Fibroblast of skin of left quadriceps (primary cell): ENCODE results near the gene PRKCQ.

ENCODE experiments used
- DNase-seq, 2 experiments: peaks; one replicate each; pipeline ENCODE4 v3.0.0-alpha.2; 2013; ENCODE audit warnings: low read depth in 2 of 2

The PRKCQ gene

DNA sequence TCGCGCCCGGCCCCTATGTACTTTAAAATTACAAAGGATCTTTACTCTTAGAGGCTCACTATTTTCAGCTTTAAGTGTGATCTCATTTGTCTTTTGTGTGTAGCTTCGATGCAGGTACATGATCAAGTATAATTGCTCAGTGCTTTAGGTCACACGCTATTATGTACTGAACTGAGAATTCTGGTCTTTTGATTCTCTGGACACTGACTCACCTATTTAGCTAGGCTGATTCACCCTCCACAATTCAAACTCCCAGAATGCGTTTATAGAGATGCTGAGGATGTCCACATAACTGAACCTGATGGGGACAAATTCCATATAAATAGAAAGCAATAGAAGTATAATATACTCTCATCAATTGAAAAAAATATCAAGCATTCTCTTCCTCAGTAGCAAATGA is 57.8 kb downstream of the PRKCQ start:
- no peak for DNase-seq

DNA sequence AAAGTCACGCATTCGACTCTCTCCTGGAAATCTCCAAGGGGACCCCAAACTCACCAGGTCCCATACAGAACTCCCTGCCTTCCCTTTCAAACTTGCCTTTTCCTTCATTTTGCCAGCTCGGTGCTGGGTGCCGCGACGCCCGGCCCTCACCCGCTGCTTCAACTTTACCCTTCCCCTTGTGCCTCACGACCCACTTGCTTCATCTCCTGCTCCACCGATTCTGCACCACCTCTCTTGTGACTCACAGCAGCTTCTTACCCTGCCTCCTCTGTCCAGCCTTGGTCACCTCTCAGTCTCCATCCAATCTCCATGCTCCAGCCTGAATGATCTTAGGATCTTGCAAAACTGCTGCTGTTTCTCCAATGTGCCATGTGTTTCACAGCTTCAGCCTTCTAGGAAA is 59.9 kb downstream of the PRKCQ start:
- no peak for DNase-seq

DNA sequence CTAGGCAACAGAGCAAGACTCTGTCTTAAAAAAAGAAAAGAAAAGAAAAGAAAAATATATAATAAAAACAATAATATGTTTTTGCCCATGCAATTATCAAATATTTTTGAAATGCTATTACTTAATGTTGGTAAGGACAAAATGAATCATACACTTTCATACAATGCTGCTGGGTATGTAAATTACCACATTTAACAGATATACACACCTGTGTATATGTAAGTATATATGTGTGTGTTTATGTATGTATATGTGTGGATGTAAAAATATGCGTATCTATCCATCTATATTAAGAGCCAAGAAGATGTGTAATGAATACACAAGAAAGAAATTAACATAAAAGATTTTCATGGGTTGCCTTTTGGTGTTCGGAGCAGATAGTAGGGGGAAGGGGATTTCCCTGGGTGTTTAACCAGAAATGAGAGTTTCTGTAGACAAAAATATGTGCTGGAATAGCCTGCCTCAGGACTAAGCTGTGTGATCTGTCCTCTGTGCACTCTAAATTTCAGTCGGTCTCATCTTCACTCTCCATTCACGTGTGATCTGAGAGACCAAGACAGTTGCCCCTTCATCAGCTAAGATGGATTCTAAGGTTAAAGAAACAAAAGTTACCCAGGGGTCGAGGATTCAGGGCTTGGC is 61.2 kb downstream of the PRKCQ start:
- no peak for DNase-seq

DNA sequence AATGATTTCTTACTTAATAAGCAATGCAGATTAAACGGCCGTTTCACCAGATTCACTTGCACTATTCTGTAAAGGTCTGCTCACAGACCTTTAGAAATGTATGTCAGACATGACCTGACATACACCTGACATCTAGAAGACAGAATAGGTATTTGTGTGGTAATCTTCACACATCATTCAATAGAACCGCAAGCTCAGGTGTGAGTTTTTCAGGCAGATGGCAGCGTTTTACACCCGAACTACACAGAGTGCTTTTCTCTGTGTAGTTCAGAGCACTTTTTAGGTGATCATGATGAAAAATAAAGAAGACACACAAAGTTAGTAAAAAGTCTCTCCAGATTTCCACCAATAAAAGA is 63.2 kb downstream of the PRKCQ start:
- DNase-seq: no peak

DNA sequence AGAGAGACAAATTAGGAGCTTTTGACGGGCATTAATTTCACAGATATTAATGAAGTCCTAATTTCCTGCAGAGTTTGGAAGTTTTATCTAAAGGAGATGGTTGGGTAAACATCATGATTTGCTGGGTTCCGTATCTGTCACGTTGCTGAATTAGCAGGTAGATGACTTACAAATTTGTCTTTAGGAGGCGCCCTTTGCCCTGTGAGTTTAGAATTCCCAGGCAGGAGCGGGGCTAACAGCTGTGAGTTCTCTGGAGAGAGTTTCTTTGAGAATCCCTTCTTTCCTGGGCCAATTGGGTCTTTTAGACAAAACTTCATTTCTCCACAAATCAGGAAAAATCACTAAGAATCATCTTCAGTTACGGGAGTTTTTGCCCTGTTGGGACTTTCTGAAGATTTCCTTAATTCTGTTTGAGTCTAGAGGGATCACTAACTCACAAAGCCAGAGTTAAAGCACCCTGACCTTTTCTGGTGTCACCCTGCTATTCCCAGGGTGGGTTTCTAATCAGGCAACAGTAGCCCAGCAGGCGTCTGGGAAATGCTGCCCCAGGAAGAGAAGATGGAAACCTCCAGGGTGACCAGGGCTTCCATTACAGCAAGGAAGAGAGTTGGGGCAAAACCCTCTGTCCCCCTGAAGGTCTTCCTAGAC is 63.7 kb downstream of the PRKCQ start:
- no peak for DNase-seq

DNA sequence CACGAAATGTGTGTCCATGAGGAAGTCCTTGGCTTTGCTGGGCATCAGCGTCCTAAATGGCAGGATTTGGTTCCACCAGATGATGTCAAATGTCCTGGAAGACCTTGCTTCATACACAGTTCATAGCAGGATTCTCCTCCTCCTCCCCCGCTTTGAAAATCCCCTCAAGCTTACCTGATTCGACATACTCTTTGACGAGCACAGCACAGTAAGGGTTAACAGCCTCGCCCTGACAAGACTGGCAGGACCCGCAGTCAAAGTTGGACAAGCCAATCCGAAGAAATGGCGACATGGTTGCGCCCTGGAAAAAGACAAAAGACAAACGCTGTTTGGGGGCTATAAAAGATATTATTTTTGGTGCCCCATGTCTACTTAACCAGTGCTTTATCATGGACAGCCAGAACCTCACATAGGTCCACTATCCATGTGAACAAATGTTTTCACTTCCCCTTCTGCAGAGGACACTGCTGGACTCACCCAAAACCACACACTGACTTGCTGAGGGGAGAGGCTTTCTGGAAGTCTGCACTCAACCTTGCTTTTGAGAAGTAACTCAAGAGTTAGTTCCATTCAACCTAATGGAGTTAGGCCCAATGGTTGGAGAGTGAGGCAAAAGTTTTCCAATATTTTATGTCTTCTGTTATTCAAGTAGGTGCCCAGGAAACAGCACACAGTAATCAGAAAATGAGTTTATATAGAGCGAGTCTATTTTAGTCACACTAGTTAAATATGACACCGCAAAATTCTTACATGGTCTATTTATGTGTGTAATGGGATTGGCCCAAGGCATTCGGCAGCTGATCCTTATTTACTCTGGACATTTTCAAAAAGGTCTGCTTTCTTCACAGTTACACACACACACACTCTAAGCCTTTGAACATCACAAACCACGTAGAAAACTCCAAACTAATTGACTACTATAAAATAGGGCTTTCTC is 65.0 kb downstream of the PRKCQ start:
- DNase-seq: no peak

DNA sequence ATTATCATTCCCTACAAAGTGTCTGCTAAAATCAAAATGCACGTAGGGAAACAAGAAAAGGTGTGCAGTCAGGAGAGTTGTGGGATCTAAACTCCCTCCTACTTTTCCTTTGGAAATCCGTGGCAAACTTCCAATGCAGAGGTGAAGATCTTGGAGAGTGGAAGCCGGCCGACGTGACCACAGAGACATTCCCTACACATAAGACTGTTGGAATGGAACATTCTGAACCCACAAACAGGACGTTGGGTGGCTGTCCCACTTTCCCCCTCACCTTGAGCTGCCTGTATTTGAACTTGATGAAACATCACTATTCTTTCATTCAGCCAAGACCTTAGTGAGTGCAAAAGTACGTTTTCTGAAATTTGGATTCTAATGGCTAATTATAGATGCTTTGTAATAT is 65.9 kb downstream of the PRKCQ start:
- no peak for DNase-seq

DNA sequence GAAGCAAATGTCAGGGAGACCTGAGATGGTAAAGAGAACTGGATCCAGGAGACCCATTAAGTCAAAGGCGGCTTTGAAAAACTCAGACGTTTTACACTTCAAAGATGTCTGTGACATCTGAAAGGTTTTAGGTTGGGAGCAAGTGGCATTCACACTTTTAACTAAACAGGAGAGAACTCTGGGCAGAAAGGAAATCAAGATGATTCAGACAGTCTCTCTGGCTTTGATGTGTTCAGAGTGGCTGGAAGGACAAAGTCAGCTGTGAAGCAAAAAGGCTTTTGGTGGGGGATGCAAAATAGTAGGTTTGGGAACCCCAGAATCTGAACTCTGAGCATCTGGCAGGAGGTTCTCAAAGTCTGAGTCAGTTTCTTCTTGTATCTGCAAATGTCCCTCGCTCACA is 66.6 kb downstream of the PRKCQ start:
- no peak for DNase-seq

DNA sequence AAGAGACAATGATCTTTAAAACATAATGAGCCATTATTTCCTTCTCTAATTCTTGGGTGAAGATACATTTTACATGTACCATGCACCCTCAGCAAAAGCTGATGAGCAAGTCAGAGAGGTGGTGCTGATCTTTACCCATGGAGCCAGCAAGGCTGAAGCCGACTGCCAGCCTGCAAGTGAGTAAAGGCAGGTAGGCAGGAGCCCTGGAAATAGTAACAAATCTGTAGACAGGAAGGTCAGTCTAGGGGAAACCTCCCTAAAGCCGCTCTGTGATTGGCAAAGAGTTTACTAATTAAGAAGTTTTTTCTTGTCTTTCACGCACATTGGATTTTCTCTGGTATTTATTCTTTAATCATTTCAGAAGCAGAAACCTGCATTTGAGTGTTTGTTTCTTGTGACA is 67.9 kb downstream of the PRKCQ start:
- DNase-seq: no peak

DNA sequence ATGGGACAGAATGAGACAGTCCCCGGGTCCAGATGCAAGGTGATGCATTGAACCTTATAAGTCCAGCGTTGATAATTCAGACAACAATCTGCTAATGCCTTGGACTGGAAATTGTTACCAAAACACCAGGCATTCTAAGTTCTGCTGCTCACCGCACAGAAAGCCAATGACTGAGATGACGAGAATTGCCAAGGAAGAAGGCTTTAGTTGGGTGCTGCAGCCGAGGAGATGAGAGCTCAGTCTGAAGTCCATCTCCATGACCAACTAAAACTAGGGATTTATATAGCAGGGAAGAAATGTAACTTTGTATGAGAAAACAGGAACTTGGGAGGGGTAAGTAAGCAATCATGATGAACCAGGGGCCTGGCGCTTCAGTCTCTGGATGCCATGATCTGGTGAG is 68.7 kb downstream of the PRKCQ start:
- no peak for DNase-seq

DNA sequence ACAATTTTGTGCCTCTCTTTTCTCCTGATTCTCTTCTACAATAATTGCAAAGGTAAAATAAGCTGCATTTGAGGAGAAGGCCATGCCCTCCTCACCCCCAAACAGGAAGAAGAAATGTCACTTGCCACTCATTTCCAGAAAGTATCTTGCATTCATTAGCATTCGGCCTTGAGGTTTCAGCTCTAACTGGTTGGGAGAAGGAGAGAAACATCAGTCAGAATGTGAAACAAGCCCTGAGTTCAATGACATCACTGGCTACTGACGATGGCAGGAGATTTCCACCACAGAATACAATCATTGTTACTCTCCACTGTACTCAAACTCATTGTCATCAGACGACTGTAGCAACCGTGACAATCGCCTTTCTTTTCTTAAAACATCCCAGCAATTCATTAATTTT is 72.8 kb downstream of the PRKCQ start:
- no peak for DNase-seq

DNA sequence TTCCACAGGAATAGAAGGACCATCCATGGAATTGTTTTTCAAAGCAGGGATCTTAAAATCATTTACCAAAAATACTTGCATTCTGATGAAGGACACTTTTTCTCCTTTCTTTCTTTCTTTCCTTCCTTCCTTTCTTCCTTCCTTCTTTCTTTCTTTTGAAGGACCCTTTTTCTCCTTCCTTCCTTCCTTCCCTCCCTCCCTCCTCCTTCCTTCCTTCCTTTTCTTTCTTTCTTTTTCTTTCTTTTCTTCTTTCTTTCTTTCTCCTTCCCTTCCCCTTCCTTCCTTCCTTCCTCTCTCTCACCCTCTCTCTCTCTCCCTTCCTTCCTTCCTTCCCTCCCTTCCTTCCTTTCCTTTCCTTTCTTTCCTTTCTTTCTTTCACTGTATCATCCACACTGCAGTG is 74.8 kb downstream of the PRKCQ start:
- DNase-seq: no peak

DNA sequence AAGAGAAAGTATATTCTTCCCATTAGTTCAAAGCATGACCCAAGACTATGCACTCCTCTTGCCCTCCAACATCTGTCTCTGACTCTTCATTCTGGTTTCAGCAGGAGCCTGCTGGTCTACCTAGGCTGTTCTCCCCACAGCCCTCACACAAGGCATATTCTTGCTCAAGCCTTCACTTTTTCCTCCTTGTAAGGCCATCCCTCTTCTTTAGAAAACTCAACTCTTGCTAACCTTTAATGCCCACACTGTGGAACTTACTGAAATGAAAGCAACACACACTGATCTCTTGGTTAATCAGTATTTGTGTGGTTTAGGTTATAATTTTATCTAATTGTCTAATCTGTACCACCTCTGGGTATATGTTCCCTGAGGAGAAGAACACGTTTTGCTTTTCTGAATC is 75.8 kb downstream of the PRKCQ start:
- no peak for DNase-seq

DNA sequence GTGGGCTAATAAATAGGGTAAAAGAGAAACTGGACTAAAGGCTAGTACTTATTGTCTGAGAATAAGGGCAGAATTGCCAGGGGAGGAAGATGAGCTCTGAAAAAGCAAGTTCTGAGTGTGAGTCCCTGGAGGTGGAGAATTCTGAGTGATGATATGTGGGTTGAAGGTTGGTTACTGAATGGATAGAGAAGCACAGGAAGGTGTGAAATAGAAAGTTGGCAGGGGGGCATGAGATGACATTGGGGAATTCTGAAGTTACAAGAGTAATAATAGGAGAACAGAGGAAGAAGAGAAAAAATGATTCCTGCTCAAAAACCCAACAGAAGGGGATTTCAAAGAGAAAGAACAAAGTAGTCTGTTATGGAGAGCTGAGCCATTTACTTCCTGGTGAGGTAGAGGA is 76.9 kb downstream of the PRKCQ start:
- no peak for DNase-seq

DNA sequence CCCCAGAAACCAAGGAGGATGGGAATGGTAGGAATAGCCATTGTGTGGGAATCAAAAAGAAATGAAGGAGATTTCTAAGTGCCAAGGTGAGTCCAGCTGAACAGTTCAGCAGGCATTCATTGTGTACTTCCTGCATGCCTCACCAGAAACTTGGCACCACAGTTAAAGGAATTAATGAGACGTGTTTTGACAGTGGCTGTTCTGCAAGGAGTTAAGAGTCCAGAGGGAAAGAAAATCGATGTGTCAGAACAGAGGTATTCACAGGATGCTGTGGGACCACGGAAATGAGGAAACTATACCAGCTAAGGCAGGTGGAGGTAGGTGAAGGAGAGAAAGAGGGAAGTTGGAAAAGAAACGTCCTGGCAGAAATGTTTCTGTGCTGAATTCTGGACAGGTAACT is 78.1 kb downstream of the PRKCQ start:
- no peak for DNase-seq

DNA sequence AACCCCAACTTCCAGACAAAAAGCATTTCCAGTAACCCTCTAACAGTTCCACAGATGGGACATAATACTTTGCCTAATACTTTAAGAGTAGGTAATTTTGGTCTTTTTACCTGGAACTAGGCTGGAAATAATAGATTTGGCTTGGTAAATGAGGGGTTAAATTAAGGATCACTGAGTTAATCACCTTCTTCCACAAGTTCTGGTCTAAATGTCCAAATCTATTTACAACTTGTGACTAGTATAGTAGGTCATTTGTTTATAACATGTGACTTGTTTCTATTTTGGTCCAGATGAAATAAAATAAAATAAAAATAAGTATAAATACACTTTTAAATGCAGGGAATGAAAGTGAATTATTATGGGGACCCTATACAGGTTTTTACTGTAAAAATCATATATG is 80.1 kb downstream of the PRKCQ start:
- no peak for DNase-seq

DNA sequence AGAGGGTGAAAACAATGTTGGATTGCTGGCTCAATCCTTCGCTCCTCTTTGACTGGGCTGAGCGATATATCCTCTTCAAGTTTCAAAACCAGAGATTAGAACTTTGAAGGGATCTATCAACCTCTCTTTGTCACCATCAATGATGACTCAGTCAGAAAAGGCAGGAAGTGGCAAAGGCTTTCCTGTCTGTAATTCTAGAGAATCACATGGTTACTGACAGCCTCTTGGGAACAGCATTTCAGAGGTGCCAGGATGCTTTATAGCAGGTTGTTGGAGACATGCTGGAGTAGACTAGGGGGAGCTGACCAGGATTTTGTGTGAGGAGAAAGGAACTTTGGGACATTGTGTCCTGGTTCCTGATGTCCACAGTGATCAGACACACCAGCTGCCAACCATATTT is 81.3 kb downstream of the PRKCQ start:
- DNase-seq: no peak

DNA sequence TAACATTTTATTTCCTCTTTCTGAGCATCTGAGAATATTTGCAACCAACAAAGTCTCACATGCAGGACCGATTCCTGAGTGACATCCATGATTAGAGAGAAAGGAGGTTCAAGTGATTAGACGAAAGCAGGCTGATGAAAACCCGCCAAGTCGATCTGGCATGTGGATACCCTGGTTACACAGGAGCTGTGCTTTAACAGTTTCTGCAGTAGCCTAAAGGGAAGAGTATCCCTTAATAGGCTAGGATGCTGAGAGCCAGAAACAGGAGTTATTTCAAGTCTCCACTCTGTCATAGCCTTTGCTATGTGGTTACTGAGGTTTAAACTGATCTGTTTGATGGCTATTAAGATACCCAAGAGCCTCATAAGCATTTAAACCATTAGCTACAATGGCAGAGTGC is 82.5 kb downstream of the PRKCQ start:
- DNase-seq: no peak

DNA sequence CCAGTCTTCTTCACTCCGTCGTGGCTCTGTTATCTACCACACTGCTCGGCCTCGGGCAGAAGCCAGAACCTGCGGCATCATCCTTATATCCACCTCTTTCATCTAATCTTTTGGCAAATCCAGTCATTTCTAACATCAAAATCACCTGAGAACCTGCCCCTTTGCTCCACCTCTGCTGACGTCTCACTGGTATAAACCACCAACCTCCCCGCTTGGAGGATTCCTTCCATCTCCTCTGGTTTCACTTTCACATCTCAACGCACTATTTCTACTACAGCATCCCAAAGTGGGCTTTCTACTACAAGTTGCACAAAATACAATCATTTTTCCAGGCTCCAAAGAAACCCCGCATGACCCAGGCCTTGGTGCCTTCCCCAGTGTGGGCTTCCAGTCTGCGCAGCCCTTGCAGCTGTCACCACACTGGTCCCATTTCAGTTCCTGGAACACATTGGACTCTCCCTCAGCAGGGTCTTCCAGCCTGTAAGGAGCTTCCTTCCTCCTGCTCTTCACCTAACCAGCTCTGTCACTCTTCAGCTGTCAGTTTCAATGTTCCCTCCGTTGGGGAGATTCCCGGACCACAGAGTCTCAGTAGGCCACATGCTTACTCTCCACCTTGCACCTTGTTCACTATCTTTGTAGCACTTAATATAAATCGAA is 85.0 kb downstream of the PRKCQ start:
- DNase-seq: no peak

DNA sequence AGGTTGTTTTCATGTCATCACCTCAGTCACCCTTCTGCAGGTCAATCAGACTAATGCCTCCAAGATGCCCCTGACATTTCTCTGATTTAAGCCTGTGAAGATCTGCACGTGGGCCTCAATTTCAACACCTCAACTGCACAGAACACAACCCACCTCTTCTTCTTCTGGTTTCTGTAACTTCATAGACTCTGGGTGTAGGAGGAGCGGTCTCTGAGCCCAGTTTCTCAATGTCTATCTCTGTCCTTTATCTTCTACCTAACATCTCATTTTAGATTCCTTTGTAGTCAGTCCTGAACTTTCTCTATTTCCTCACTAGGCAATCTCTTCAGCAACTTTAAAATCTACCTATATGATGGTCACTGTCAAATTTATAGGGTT is 85.6 kb downstream of the PRKCQ start:
- DNase-seq: no peak

DNA sequence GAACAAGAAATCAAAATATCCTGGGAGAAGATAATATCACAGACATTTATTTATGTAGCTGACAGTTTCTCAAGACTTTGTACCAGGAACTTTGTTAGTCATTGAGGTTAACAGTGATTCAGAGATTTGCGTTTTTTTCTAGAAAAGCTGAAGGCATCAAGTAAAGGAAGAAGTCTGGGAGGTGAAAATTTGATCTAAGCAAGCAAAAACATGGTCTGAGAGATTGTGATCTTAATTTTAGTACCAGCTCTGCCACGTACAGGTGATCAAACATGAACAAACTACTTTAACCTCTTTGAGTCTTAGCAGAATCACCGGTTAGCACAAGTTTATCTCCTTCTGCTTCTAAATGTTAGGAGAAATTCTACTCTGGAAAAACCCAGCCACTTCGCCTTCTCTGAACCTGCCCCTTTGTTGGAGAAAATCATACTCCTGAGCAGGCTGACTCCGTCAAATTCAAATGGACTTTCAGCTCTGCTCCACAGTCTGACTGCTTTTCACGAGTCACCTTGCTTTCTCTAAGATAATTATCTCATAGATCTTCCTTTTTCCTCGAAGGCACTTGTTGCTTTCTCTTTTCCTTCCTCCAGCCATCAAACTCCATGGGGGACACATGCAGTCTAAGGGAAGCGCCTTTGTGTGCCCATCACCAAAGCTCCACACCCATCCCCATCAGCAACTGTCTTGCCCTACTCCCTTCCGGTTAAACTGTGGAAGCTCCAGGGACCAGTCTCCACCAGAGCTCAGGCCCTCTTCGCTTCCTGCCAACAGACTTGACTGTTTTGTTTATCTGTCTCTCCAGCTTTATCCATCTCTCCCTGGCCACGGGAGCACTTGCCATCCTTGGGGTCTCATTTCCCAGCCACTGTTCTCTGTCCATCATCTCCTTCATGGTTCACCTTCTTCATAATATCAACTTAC is 86.3 kb downstream of the PRKCQ start:
- no peak for DNase-seq

DNA sequence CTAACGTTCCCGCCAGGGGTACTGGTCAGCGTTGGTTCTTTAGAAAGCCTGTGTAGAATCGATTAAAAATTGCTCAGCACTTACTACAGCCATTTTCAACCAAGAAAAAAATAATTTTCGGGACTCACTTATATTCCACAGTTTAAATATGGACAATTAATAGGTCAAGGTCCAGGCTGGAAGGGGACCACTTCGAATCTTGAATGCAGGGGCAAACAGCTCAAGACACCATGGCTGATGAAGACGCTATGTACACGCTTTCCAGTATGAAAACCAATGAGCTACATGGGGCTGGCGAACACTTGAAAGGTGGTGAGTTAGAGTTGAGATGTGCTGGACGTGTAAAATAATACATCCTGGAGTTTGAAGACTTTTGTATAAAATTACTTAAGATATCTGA is 87.2 kb downstream of the PRKCQ start:
- no peak for DNase-seq
